HepG2 (cell line): ENCODE results near the gene TADA1. TPM values are rescaled to one million over a fixed set of nuclear protein-coding genes. Genes with fewer than 3 reads are reported as not detected.

ENCODE experiments used
- ATAC-seq: fragments of 200-7000 bp; cut with Tn5 transposase; 3 replicates; pipeline ENCODE4 v1.9.1; 2020; ENCODE audit warnings: mild to moderate bottlenecking, moderate library complexity
- BruUV-seq: library from RNA; stranded (reverse); fragments of 400-500 nt; replicated peaks from 2 replicates; lab custom pipeline; 2021; lab: Mats Ljungman, UMichigan
- CTCF ChIA-PET: fragments of 300-600 bp; formaldehyde crosslinking; extraction: SDS; loops from one replicate; lab custom pipeline; 2021; ENCODE audit warnings: low total read pairs, inconsistent platforms, low intra/inter-chr PET ratio; lab: Yijun Ruan, JAX
- POLR2A ChIA-PET: fragments of 350-600 bp; sonication (Branson Sonifier 250); formaldehyde crosslinking; loops from one replicate; lab custom pipeline; 2020; ENCODE audit warnings: antibody characterized with exemption, inconsistent platforms; lab: Yijun Ruan, JAX
- DNase-seq: peaks from one replicate; pipeline ENCODE4 v3.0.0-alpha.2; 2015; ENCODE audit warnings: low spot score
- FAIRE-seq: peaks from 3 replicates; lab custom pipeline; 2011; peaks lifted over from hg19 to GRCh38; lab: Jason Lieb, UNC
- H2AFZ ChIP-seq: one replicate; pipeline ENCODE4 v1.6.1; 2011; ENCODE audit warnings: low read length, inconsistent platforms
- H3K27ac ChIP-seq: fragments of 300-600 bp; 3 replicates; pipeline ENCODE4 v1.8.0; 2011; ENCODE audit warnings: mixed run types, mild to moderate bottlenecking, mixed read lengths, low read length, inconsistent platforms; ENCODE audit not compliant: insufficient read depth; ENCODE audit errors: extremely low read length
- H3K27me3 ChIP-seq, 2 experiments: fragments of 200-600 bp in 1 of 2; 2 replicates in 1 of 2; 3 replicates in 1 of 2; pipeline versions ENCODE4 v1.6.0 to v1.8.0; 2011; ENCODE audit warnings: low read length in 2 of 2, mild to moderate bottlenecking in 2 of 2, moderate library complexity in 2 of 2, inconsistent platforms in 1 of 2; ENCODE audit not compliant: insufficient read depth in 2 of 2, control insufficient read depth in 1 of 2
- H3K36me3 ChIP-seq, 2 experiments: fragments of 200-600 bp in 1 of 2; replicated peaks in 1 of 2; 2 replicates in 1 of 2; 3 replicates in 1 of 2; pipeline versions ENCODE4 v1.5.1 to v1.8.0; 2011; ENCODE audit warnings: low read length in 2 of 2, inconsistent platforms in 1 of 2; ENCODE audit not compliant: insufficient read depth in 2 of 2, control insufficient read depth in 1 of 2
- H3K4me1 ChIP-seq: 2 replicates; pipeline ENCODE4 v1.5.1; 2012; ENCODE audit warnings: low read length, inconsistent platforms; ENCODE audit not compliant: insufficient read depth
- H3K4me2 ChIP-seq: 2 replicates; pipeline ENCODE4 v1.6.0; 2011; ENCODE audit warnings: low read depth, low read length, inconsistent platforms
- H3K4me3 ChIP-seq, 3 experiments: fragments of 200-600 bp in 1 of 3; sonication (generic), shearing (Covaris generic) in 1 of 3; replicated peaks in 1 of 3; 2 replicates each; pipeline ENCODE4 v1.5.1; 2011 to 2016; ENCODE audit warnings: low read length in 3 of 3, inconsistent platforms in 2 of 3, low read depth in 2 of 3, mild to moderate bottlenecking in 2 of 3, control low read depth in 1 of 3, mixed read lengths in 1 of 3; ENCODE audit not compliant: insufficient read depth in 1 of 3
- H3K79me2 ChIP-seq: one replicate; pipeline ENCODE4 v1.6.1; 2011; ENCODE audit warnings: low read length, inconsistent platforms; ENCODE audit not compliant: insufficient read depth
- H3K9ac ChIP-seq: 2 replicates; pipeline ENCODE4 v1.6.0; 2011; ENCODE audit warnings: mild to moderate bottlenecking, low read depth, low read length, inconsistent platforms; ENCODE audit not compliant: insufficient read depth
- H3K9me3 ChIP-seq: 2 replicates; pipeline ENCODE4 v1.5.1; 2012; ENCODE audit warnings: mild to moderate bottlenecking, low read length
- H4K20me1 ChIP-seq: 2 replicates; pipeline ENCODE4 v1.6.0; 2011; ENCODE audit warnings: inconsistent platforms, mild to moderate bottlenecking, low read length, moderate library complexity; ENCODE audit not compliant: insufficient read depth
- E2F1 ChIP-seq: sonication (generic); formaldehyde crosslinking; IDR thresholded peaks from 2 replicates; pipeline ENCODE4 v1.5.0; 2020; ENCODE audit warnings: missing genetic modification reagents
- ETV6 ChIP-seq: sonication (generic); formaldehyde crosslinking; conservative IDR thresholded peaks from 2 replicates; pipeline ENCODE4 v1.4.0; 2020; ENCODE audit warnings: missing genetic modification reagents
- MAFK ChIP-seq, 2 experiments: IDR thresholded peaks in 1 of 2; conservative IDR thresholded peaks in 1 of 2; 2 replicates each; pipeline ENCODE4 v1.6.1; 2011; ENCODE audit warnings: improper control_type of control experiment in 2 of 2, low read length in 2 of 2
- MED1 ChIP-seq: sonication (generic); formaldehyde crosslinking; IDR thresholded peaks from 2 replicates; pipeline ENCODE4 v1.4.0; 2020; ENCODE audit warnings: missing genetic modification reagents
- RELA ChIP-seq: sonication (generic); formaldehyde crosslinking; IDR thresholded peaks from 2 replicates; pipeline ENCODE4 v1.4.0; 2020; ENCODE audit warnings: missing genetic modification reagents
- SP5 ChIP-seq: IDR thresholded peaks from 2 replicates; pipeline ENCODE4 v1.6.1; 2016; ENCODE audit warnings: low read depth, borderline replicate concordance
- ZBTB33 ChIP-seq: sonication (generic); formaldehyde crosslinking; IDR thresholded peaks from 2 replicates; pipeline ENCODE4 v1.4.0; 2020; ENCODE audit warnings: missing genetic modification reagents
- ZMYM2 ChIP-seq: sonication (generic); formaldehyde crosslinking; IDR thresholded peaks from 2 replicates; pipeline ENCODE4 v1.8.0; 2022; ENCODE audit warnings: mild to moderate bottlenecking, missing genetic modification reagents
- ZNF280D ChIP-seq: sonication (generic); formaldehyde crosslinking; IDR thresholded peaks from 2 replicates; pipeline ENCODE4 v1.5.1; 2020; ENCODE audit warnings: mild to moderate bottlenecking, missing genetic modification reagents
- ZNF598 ChIP-seq: sonication (generic); formaldehyde crosslinking; IDR thresholded peaks from 2 replicates; pipeline ENCODE4 v1.5.1; 2020; ENCODE audit warnings: mild to moderate bottlenecking, missing genetic modification reagents, borderline replicate concordance
- ZNF775 ChIP-seq: sonication (generic); formaldehyde crosslinking; IDR thresholded peaks from 2 replicates; pipeline ENCODE4 v1.4.0; 2020; ENCODE audit warnings: missing genetic modification reagents, mild to moderate bottlenecking, moderate library complexity, borderline replicate concordance
- ZNF816 ChIP-seq: sonication (generic); formaldehyde crosslinking; IDR thresholded peaks from 2 replicates; pipeline ENCODE4 v1.8.0; 2022; ENCODE audit warnings: missing genetic modification reagents, mild to moderate bottlenecking, borderline replicate concordance
- ZNF850 ChIP-seq: sonication (generic); formaldehyde crosslinking; conservative IDR thresholded peaks from 2 replicates; pipeline ENCODE4 v1.9.0; 2021; ENCODE audit warnings: mild to moderate bottlenecking, missing genetic modification reagents
- WGBS: methylation state at CpG from one replicate; pipeline ENCODE4 v1.1.6; 2017; ENCODE audit warnings: low lambda C conversion rate; 5-methylcytosine and 5-hydroxymethylcytosine counted together
- in situ Hi-C: cut with HindIII; loops from 2 replicates; pipeline ENCODE4 v1.10.0; 2017; ENCODE audit warnings: low pct_unique_long_range_greater_than_20kb; ENCODE audit not compliant: extremely low pct_ligation_motif_present
- intact Hi-C: fragments of 100-400 bp; cut with micrococcal nuclease; formaldehyde crosslinking; loops from one replicate; pipeline ENCODE4 v1.10.0; 2022; ENCODE audit not compliant: unreplicated experiment
- polyA plus RNA-seq, 8 experiments: library from polyadenylated mRNA; depleted of rRNA in 3 of 8; stranded (reverse) in 7 of 8; unstranded in 1 of 8; fragments of >200 nt; fragmentation: Illumina TruSeq in 4 of 8; extraction: Trizol in 4 of 8; gene quantifications; 2 replicates each; pipeline versions ENCODE4 v1.2.1 to v1.2.3, GENCODE V29; 2011 to 2016; ENCODE audit warnings: low read depth in 4 of 8, missing spikeins in 1 of 8, mixed read lengths in 1 of 8; ENCODE audit not compliant: insufficient read depth in 1 of 8
- total RNA-seq, 5 experiments: library from RNA; depleted of rRNA; stranded (reverse); fragments of >200 nt; fragmentation: Illumina TruSeq; extraction: Trizol; gene quantifications; 2 replicates each; pipeline ENCODE4 v1.2.3, GENCODE V29; 2016; ENCODE audit warnings: low read depth in 1 of 5

The TADA1 gene
- total and polyA plus RNA-seq, 2 of the 13 experiments (the other 11 are each of a cell fraction or from before 2014, with no cell fraction given), result 28.3 to 29.1 TPM

- no peak overlapping the region for H3K4me3 ChIP-seq
- CTCF ChIA-PET, result no interaction called here
- H3K9ac ChIP-seq, result no peak overlapping the region
- no peaks in the 10 kb centered on the region for H3K27me3 ChIP-seq
- H3K4me2 ChIP-seq, result no peak overlapping the region
- no peaks in the 10 kb centered on the region for H4K20me1 ChIP-seq
- TF ChIP-seq MED1 (CRISPR knock-in tag), result no peak
- no peak for TF ChIP-seq ZNF816
- TF ChIP-seq ZNF850, result no peak
- no peak for TF ChIP-seq ZNF598 (CRISPR knock-in tag)
- no peak for TF ChIP-seq ZMYM2
- TF ChIP-seq MAFK (conservative IDR thresholded peaks at IDR 0.05 in 1 of 2, IDR thresholded peaks at IDR 0.05 in 1 of 2; ENCODE audit: low read length in 2 of 2), result no peak
- TF ChIP-seq ZNF775, result no peak
- WGBS, result 97% methylated on average over 7 of the region's 7 CpGs
- no peak overlapping the region for H3K27ac ChIP-seq
- POLR2A ChIA-PET, result no interaction called here
- H3K79me2 ChIP-seq, result peaks cover 3% of the 10 kb centered on the region
- BruUV-seq, result no TSS peak
- no peak for DNase-seq
- ATAC-seq, result no peak
- no peak overlapping the region for H2AFZ ChIP-seq
- peaks cover 7 to 81% of the 10 kb centered on the region in 2 experiments for H3K36me3 ChIP-seq
- no peaks in the 10 kb centered on the region for H3K9me3 ChIP-seq
- FAIRE-seq, result no peak
- in situ Hi-C loops, result no loop called here
- intact Hi-C loops, result no loop called here
- H3K4me1 ChIP-seq, result no peaks in the 10 kb centered on the region
Observed at GRCh38 chr1:166858726-166859419, 17.2 kb downstream of the TADA1 start.

- ChIA-PET CTCF (no interaction called here), POLR2A (no interaction called here)
- Histone ChIP-seq H3K9ac (no peak overlapping the region), H3K36me3 (peaks cover 7 to 75% of the 10 kb centered on the region in 2 experiments), H3K4me2 (no peak overlapping the region), H3K27me3 (no peaks in the 10 kb centered on the region), H2AFZ (no peak overlapping the region), H3K79me2 (peaks cover 3% of the 10 kb centered on the region), H3K4me1 (no peaks in the 10 kb centered on the region), H3K9me3 (no peaks in the 10 kb centered on the region), H3K27ac (no peak overlapping the region), H3K4me3 (no peak overlapping the region), H4K20me1 (no peaks in the 10 kb centered on the region)
- FAIRE-seq, result no peak
- BruUV-seq, result no TSS peak
- no peak for DNase-seq
- intact Hi-C loops, result no loop called here
- 96% methylated on average over 3 of the region's 3 CpGs for WGBS
- in situ Hi-C loops, result no loop called here
- no peak for ATAC-seq
- TF ChIP-seq RELA (CRISPR knock-in tag), result no peak
- TF ChIP-seq ZNF280D (CRISPR knock-in tag), result no peak
- TF ChIP-seq E2F1, result no peak
- no peak for TF ChIP-seq ZBTB33
- TF ChIP-seq SP5 (CRISPR knock-in tag), result no peak
- TF ChIP-seq ETV6 (CRISPR knock-in tag), result no peak
Observed at GRCh38 chr1:166857995-166858394, 18.1 kb downstream of the TADA1 start.
